ENCODE data around the gene BLOC1S2.

DNA sequence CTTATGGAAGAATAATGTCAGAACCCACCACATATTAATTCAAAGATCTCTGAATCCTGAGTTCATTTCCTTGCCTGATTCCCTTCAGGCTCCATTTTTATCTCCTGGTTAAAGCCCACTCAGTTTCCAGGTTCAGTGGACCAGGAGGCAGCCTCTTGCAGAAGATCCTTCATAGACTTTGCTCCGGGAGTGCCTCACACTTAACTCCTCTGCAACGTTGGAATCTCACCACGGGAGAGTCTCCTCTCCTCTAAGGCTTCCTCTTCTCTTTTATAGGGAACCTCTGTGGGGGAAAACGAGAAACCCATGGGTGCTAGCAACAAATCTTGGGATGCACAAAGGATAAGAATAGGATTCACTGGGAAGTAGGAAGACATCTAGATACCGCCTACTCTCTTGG is 1.7 kb upstream of the BLOC1S2 start:
- TF ChIP-seq, protein P1, sequence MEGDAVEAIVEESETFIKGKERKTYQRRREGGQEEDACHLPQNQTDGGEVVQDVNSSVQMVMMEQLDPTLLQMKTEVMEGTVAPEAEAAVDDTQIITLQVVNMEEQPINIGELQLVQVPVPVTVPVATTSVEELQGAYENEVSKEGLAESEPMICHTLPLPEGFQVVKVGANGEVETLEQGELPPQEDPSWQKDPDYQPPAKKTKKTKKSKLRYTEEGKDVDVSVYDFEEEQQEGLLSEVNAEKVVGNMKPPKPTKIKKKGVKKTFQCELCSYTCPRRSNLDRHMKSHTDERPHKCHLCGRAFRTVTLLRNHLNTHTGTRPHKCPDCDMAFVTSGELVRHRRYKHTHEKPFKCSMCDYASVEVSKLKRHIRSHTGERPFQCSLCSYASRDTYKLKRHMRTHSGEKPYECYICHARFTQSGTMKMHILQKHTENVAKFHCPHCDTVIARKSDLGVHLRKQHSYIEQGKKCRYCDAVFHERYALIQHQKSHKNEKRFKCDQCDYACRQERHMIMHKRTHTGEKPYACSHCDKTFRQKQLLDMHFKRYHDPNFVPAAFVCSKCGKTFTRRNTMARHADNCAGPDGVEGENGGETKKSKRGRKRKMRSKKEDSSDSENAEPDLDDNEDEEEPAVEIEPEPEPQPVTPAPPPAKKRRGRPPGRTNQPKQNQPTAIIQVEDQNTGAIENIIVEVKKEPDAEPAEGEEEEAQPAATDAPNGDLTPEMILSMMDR (IDR thresholded peaks at IDR 0.05): no peak
- no peak for TF ChIP-seq POLR2A (IDR thresholded peaks at IDR 0.05)
- TF ChIP-seq POLR2AphosphoS5 (IDR thresholded peaks at IDR 0.05): no peak
- TF ChIP-seq EP300 (IDR thresholded peaks at IDR 0.05; ENCODE audit: low read depth): no peak

All from transverse colon (tissue), 4 donors.